H9 (cell line): ENCODE data around the gene CTIF. TPM values are rescaled to one million over a fixed set of nuclear protein-coding genes. Genes with fewer than 3 reads are reported as not detected.
A peak's percentile ranks its signal among the peaks of the same experiment; 100 is the strongest.

Experiments used
- DNase-seq: peaks from one replicate; pipeline ENCODE4 v3.0.0-alpha.2; 2017
- H2AFZ ChIP-seq: one replicate; pipeline ENCODE4 v1.6.1; 2013; ENCODE audit warnings: mild to moderate bottlenecking, low read length, control low read depth, moderate library complexity
- H2AK5ac ChIP-seq: 2 replicates; pipeline ENCODE4 v1.6.1; 2013; ENCODE audit warnings: low read length, control low read depth, mixed read lengths; ENCODE audit not compliant: insufficient read length
- H2BK120ac ChIP-seq: one replicate; pipeline ENCODE4 v1.6.1; 2013; ENCODE audit warnings: low read depth, mild to moderate bottlenecking, low read length, control low read depth, inconsistent platforms; ENCODE audit not compliant: poor library complexity, severe bottlenecking
- H2BK12ac ChIP-seq: 2 replicates; pipeline ENCODE4 v1.6.1; 2013; ENCODE audit warnings: low read length, control low read depth, mixed read lengths, low read depth; ENCODE audit not compliant: insufficient read length
- H2BK15ac ChIP-seq: 2 replicates; pipeline ENCODE4 v1.6.1; 2013; ENCODE audit warnings: low read depth, low read length, control low read depth
- H2BK20ac ChIP-seq: one replicate; pipeline ENCODE4 v1.6.1; 2013; ENCODE audit warnings: low read depth, mild to moderate bottlenecking, low read length, control low read depth, inconsistent platforms; ENCODE audit not compliant: poor library complexity, severe bottlenecking
- H2BK5ac ChIP-seq: 2 replicates; pipeline ENCODE4 v1.6.1; 2013; ENCODE audit warnings: low read length, control low read depth, mixed read lengths; ENCODE audit not compliant: insufficient read length
- H3K14ac ChIP-seq: 2 replicates; pipeline ENCODE4 v1.6.1; 2013; ENCODE audit warnings: low read length, control low read depth; ENCODE audit not compliant: insufficient read depth
- H3K18ac ChIP-seq: 2 replicates; pipeline ENCODE4 v1.6.1; 2013; ENCODE audit warnings: low read depth, mild to moderate bottlenecking, mixed read lengths, low read length, control low read depth; ENCODE audit not compliant: insufficient read length
- H3K23ac ChIP-seq: 2 replicates; pipeline ENCODE4 v1.6.1; 2013; ENCODE audit warnings: low read length, control low read depth, mixed read lengths, low read depth; ENCODE audit not compliant: insufficient read length
- H3K23me2 ChIP-seq: 2 replicates; pipeline ENCODE4 v1.6.1; 2013; ENCODE audit warnings: low read depth, mild to moderate bottlenecking, mixed read lengths, low read length, control low read depth; ENCODE audit not compliant: insufficient read length, poor library complexity, severe bottlenecking
- H3K27ac ChIP-seq: 2 replicates; pipeline ENCODE4 v1.5.1; 2013; ENCODE audit warnings: low read length, control low read depth, mixed read lengths, low read depth; ENCODE audit not compliant: insufficient read length
- H3K27me3 ChIP-seq: 2 replicates; pipeline ENCODE4 v1.6.1; 2013; ENCODE audit warnings: low read length, control low read depth, inconsistent platforms; ENCODE audit not compliant: insufficient read depth
- H3K4ac ChIP-seq: 2 replicates; pipeline ENCODE4 v1.6.1; 2013; ENCODE audit warnings: low read depth, mild to moderate bottlenecking, control low read depth, inconsistent platforms, low read length, moderate library complexity
- H3K4me1 ChIP-seq: 2 replicates; pipeline ENCODE4 v1.6.1; 2013; ENCODE audit warnings: low read length, control low read depth, inconsistent platforms; ENCODE audit not compliant: insufficient read depth
- H3K4me2 ChIP-seq: 2 replicates; pipeline ENCODE4 v1.6.1; 2013; ENCODE audit warnings: low read length, control low read depth, mixed read lengths; ENCODE audit not compliant: insufficient read length, insufficient read depth
- H3K56ac ChIP-seq: 2 replicates; pipeline ENCODE4 v1.6.1; 2013; ENCODE audit warnings: low read depth, mild to moderate bottlenecking, mixed read lengths, low read length, control low read depth; ENCODE audit not compliant: insufficient read length
- H3K79me1 ChIP-seq: 2 replicates; pipeline ENCODE4 v1.6.1; 2013; ENCODE audit warnings: low read depth, mild to moderate bottlenecking, moderate library complexity, low read length, control low read depth, inconsistent platforms; ENCODE audit not compliant: insufficient read depth, poor library complexity, severe bottlenecking
- H3K79me2 ChIP-seq: 2 replicates; pipeline ENCODE4 v1.6.1; 2013; ENCODE audit warnings: low read length, control low read depth, inconsistent platforms; ENCODE audit not compliant: insufficient read depth
- H3K9ac ChIP-seq: 2 replicates; pipeline ENCODE4 v1.6.1; 2013; ENCODE audit warnings: low read length, control low read depth, mixed read lengths; ENCODE audit not compliant: insufficient read length; ENCODE audit errors: extremely low read depth
- H3K9me3 ChIP-seq: one replicate; pipeline ENCODE4 v1.6.1; 2013; ENCODE audit warnings: low read depth, low read length, inconsistent platforms; ENCODE audit not compliant: control insufficient read depth
- H3T11ph ChIP-seq: one replicate; pipeline ENCODE4 v1.6.1; 2013; ENCODE audit warnings: mild to moderate bottlenecking, low read length, control low read depth, inconsistent platforms
- H4K20me1 ChIP-seq: one replicate; pipeline ENCODE4 v1.6.1; 2013; ENCODE audit not compliant: control insufficient read depth, insufficient read length, insufficient read depth
- H4K5ac ChIP-seq: 2 replicates; pipeline ENCODE4 v1.6.1; 2013; ENCODE audit warnings: low read depth, mild to moderate bottlenecking, mixed read lengths, low read length, control low read depth; ENCODE audit not compliant: insufficient read length
- H4K8ac ChIP-seq: replicated peaks from 2 replicates; pipeline ENCODE4 v1.6.1; 2013; ENCODE audit warnings: low read length, control low read depth, mixed read lengths, low read depth; ENCODE audit not compliant: insufficient read length
- H4K91ac ChIP-seq: 2 replicates; pipeline ENCODE4 v1.6.1; 2013; ENCODE audit warnings: low read depth, mild to moderate bottlenecking, moderate library complexity, mixed read lengths, low read length, control low read depth; ENCODE audit not compliant: insufficient read length
- H3K27ac Mint-ChIP-seq, 3 experiments: 2 replicates in 2 of 3; 3 replicates in 1 of 3; pipeline ENCODE4 v1.8.0; 2020 to 2021; ENCODE audit warnings: mixed read lengths in 3 of 3, mild to moderate bottlenecking in 1 of 3, moderate library complexity in 1 of 3
- H3K27me3 Mint-ChIP-seq: 2 replicates; pipeline ENCODE4 v1.8.0; 2021; ENCODE audit warnings: low read depth, mild to moderate bottlenecking, moderate library complexity, mixed read lengths
- H3K36me3 Mint-ChIP-seq, 3 experiments: 2 replicates in 2 of 3; 3 replicates in 1 of 3; pipeline ENCODE4 v1.8.0; 2020 to 2021; ENCODE audit warnings: low read depth in 3 of 3, mixed read lengths in 3 of 3; ENCODE audit not compliant: insufficient read depth in 1 of 3
- H3K4me1 Mint-ChIP-seq, 2 experiments: 2 replicates each; pipeline ENCODE4 v1.8.0; 2020; ENCODE audit warnings: mixed read lengths in 2 of 2
- H3K4me3 Mint-ChIP-seq, 2 experiments: 2 replicates in 1 of 2; 3 replicates in 1 of 2; pipeline ENCODE4 v1.8.0; 2020 to 2021; ENCODE audit warnings: mild to moderate bottlenecking in 2 of 2, mixed read lengths in 2 of 2, moderate library complexity in 1 of 2
- H3K9me3 Mint-ChIP-seq, 2 experiments: 2 replicates in 1 of 2; 3 replicates in 1 of 2; pipeline ENCODE4 v1.8.0; 2020; ENCODE audit warnings: mild to moderate bottlenecking in 2 of 2, mixed read lengths in 2 of 2, moderate library complexity in 1 of 2
- CTCF ChIP-seq: fragments of 200-600 bp; sonication (generic); conservative IDR thresholded peaks from 3 replicates; pipeline ENCODE4 v1.8.0; 2021; ENCODE audit warnings: antibody characterized with exemption, mild to moderate bottlenecking
- WGBS: extraction: QIAGEN DNeasy Blood & Tissue Kit; methylation state at CpG from one replicate; pipeline ENCODE4 v1.1.7; 2013; ENCODE audit warnings: missing lambda C conversion rate, low lambda C conversion rate, mixed read lengths; ENCODE audit not compliant: insufficient read length; ENCODE audit errors: extremely low coverage; 5-methylcytosine and 5-hydroxymethylcytosine counted together
- total RNA-seq: library from RNA; stranded (reverse); gene quantifications from 2 replicates; pipeline ENCODE4 v1.2.1, GENCODE V29; 2021

CTIF gene
- total RNA-seq, 1 experiment from 2014 or later = 15.8 TPM

- Histone ChIP-seq H3K18ac (no peak overlapping the region), H3K23me2 (no peaks in the 10 kb centered on the region), H3K27ac (no peak overlapping the region), H2BK5ac (no peak overlapping the region), H3K79me1 (no peaks in the 10 kb centered on the region), H2BK20ac (no peak overlapping the region), H3K14ac (no peak overlapping the region), H4K8ac (no peak overlapping the region), H3K4me1 (no peaks in the 10 kb centered on the region), H3K23ac (no peak overlapping the region), H3K9me3 (no peaks in the 10 kb centered on the region), H3T11ph (no peak overlapping the region), H2AFZ (no peak overlapping the region), H2BK120ac (no peak overlapping the region), H3K9ac (no peak overlapping the region), H3K4me2 (no peak overlapping the region), H4K20me1 (no peaks in the 10 kb centered on the region), H3K56ac (no peak overlapping the region), H2AK5ac (no peak overlapping the region), H4K5ac (no peak overlapping the region), H4K91ac (no peak overlapping the region), H2BK12ac (no peak overlapping the region), H3K79me2 (no peaks in the 10 kb centered on the region), H2BK15ac (no peak overlapping the region), H3K4ac (no peak overlapping the region), H3K27me3 (no peaks in the 10 kb centered on the region)
- peaks cover 11 to 14% of the 10 kb centered on the region in 2 experiments for H3K4me1 Mint-ChIP-seq
- no peak overlapping the region for H3K4me3 Mint-ChIP-seq
- DNase-seq = peak; percentile 89
- no peaks in the 10 kb centered on the region; a peak in 2 of 7 replicates for H3K36me3 Mint-ChIP-seq
- no CpG with 5 or more reads among the region's 3 CpGs for WGBS
- H3K27ac Mint-ChIP-seq = peak overlapping the region in 1 of 3 experiments; percentile 10; a peak in 1 of 7 replicates
- peak; percentile 79 for TF ChIP-seq CTCF
- no peaks in the 10 kb centered on the region for H3K27me3 Mint-ChIP-seq
- no peaks in the 10 kb centered on the region; a peak in 1 of 5 replicates for H3K9me3 Mint-ChIP-seq
Observed at GRCh38 chr18:48605408-48605845, 66.6 kb downstream of the CTIF start.
